SK-N-SH (cell line): Measurements from ENCODE around the gene CFAP74. TPM values are rescaled to one million over a fixed set of nuclear protein-coding genes. Genes with fewer than 3 reads are reported as not detected.

Experiments
- CTCF ChIA-PET: fragments of 300-600, 350-600 bp; formaldehyde crosslinking; extraction: SDS; loops from one replicate; lab custom pipeline; 2021; lab: Yijun Ruan, JAX
- POLR2A ChIA-PET: fragments of 350-600 bp; sonication (Branson Sonifier 250); formaldehyde crosslinking; extraction: SDS; loops from one replicate; lab custom pipeline; 2020; ENCODE audit warnings: antibody characterized with exemption, inconsistent platforms; lab: Yijun Ruan, JAX
- DNase-seq: peaks from one replicate; pipeline ENCODE4 v3.0.0; 2012
- H2AFZ ChIP-seq: fragments of 200-600 bp; sonication (generic); 2 replicates; pipeline ENCODE4 v1.8.1; 2016; ENCODE audit warnings: antibody characterized with exemption, mild to moderate bottlenecking, low read depth
- H3F3A ChIP-seq: fragments of 200-600 bp; sonication (generic); replicated peaks from 2 replicates; pipeline ENCODE3; 2016; ENCODE audit warnings: antibody characterized with exemption, mild to moderate bottlenecking; ENCODE audit not compliant: insufficient read depth
- H3K27ac ChIP-seq, 2 experiments: fragments of 200-500 bp in 1 of 2; fragments of 200-600 bp in 1 of 2; sonication (Bioruptor generic) in 1 of 2; sonication (generic), shearing (Covaris generic) in 1 of 2; 2 replicates each; pipeline versions ENCODE4 v1.5.1 to v1.6.1; 2014 to 2016; ENCODE audit warnings: low read depth in 2 of 2, inconsistent platforms in 1 of 2, low read length in 1 of 2, mild to moderate bottlenecking in 1 of 2, mixed read lengths in 1 of 2
- H3K27me3 ChIP-seq: fragments of 200-600 bp; sonication (generic), shearing (Covaris generic); 2 replicates; pipeline ENCODE4 v1.6.1; 2016; ENCODE audit warnings: mixed run types; ENCODE audit not compliant: insufficient read depth
- H3K36me3 ChIP-seq, 2 experiments: fragments of 200-500 bp in 1 of 2; fragments of 200-600 bp in 1 of 2; sonication (Bioruptor generic) in 1 of 2; sonication (generic) in 1 of 2; replicated peaks in 1 of 2; 2 replicates each; pipeline versions ENCODE3 to v1.5.1; 2014 to 2016; ENCODE audit warnings: low read length in 1 of 2, mild to moderate bottlenecking in 1 of 2; ENCODE audit not compliant: insufficient read depth in 2 of 2, control insufficient read depth in 1 of 2
- H3K4me1 ChIP-seq, 2 experiments: fragments of 200-500 bp in 1 of 2; fragments of 200-600 bp in 1 of 2; sonication (Bioruptor generic) in 1 of 2; sonication (generic), shearing (Covaris generic) in 1 of 2; 2 replicates each; pipeline versions ENCODE4 v1.5.1 to v1.6.1; 2014 to 2016; ENCODE audit warnings: low read depth in 1 of 2, low read length in 1 of 2, mixed run types in 1 of 2; ENCODE audit not compliant: insufficient read depth in 2 of 2, control insufficient read depth in 1 of 2
- H3K4me2 ChIP-seq: fragments of 200-600 bp; sonication (generic), shearing (Covaris generic); 2 replicates; pipeline ENCODE4 v1.6.1; 2017; ENCODE audit warnings: mixed run types
- H3K4me3 ChIP-seq, 2 experiments: fragments of 200-500 bp in 1 of 2; fragments of 200-600 bp in 1 of 2; sonication (Bioruptor generic) in 1 of 2; sonication (generic), shearing (Covaris generic) in 1 of 2; 2 replicates each; pipeline versions ENCODE4 v1.5.1 to v1.8.1; 2014 to 2016; ENCODE audit warnings: low read depth in 2 of 2, inconsistent platforms in 1 of 2, low read length in 1 of 2, mild to moderate bottlenecking in 1 of 2, mixed read lengths in 1 of 2, moderate library complexity in 1 of 2
- H3K79me2 ChIP-seq: fragments of 200-600 bp; sonication (generic); 2 replicates; pipeline ENCODE4 v1.8.1; 2017; ENCODE audit warnings: mild to moderate bottlenecking; ENCODE audit not compliant: insufficient read depth
- H3K9ac ChIP-seq: fragments of 200-600 bp; sonication (generic); 2 replicates; pipeline ENCODE4 v1.6.1; 2017; ENCODE audit warnings: mixed run types
- H3K9me2 ChIP-seq: fragments of 200-600 bp; sonication (generic); 2 replicates; pipeline ENCODE4 v1.6.1; 2017; ENCODE audit warnings: mixed run types
- H3K9me3 ChIP-seq: fragments of 200-600 bp; sonication (generic); 2 replicates; pipeline ENCODE4 v1.6.1; 2017; ENCODE audit warnings: mixed run types, mild to moderate bottlenecking, moderate library complexity
- H4K20me1 ChIP-seq: fragments of 200-600 bp; sonication (generic); 2 replicates; pipeline ENCODE4 v1.6.1; 2017; ENCODE audit warnings: mild to moderate bottlenecking, mixed run types; ENCODE audit not compliant: insufficient read depth
- CHD2 ChIP-seq: fragments of 150-350 bp; IDR thresholded peaks from 2 replicates; pipeline ENCODE4 v1.6.1; 2018; ENCODE audit warnings: low read length; ENCODE audit not compliant: partially characterized antibody
- ELF1 ChIP-seq: IDR thresholded peaks from 2 replicates; pipeline ENCODE4 v1.4.0; 2012
- FOSL2 ChIP-seq: IDR thresholded peaks from 2 replicates; pipeline ENCODE4 v1.4.0; 2012; ENCODE audit warnings: low read depth, mild to moderate bottlenecking, moderate library complexity, borderline replicate concordance
- FOXJ3 ChIP-seq: sonication (generic); formaldehyde crosslinking; IDR thresholded peaks from 2 replicates; pipeline ENCODE4 v1.5.1; 2020; ENCODE audit warnings: mild to moderate bottlenecking, missing genetic modification reagents
- FOXM1 ChIP-seq: IDR thresholded peaks from 2 replicates; pipeline ENCODE4 v1.4.0; 2012; ENCODE audit warnings: low read depth, mild to moderate bottlenecking
- GABPA ChIP-seq: IDR thresholded peaks from 2 replicates; pipeline ENCODE4 v1.4.0; 2012; ENCODE audit warnings: low read depth, mild to moderate bottlenecking
- GATA2 ChIP-seq: sonication (generic); formaldehyde crosslinking; IDR thresholded peaks from 2 replicates; pipeline ENCODE4 v1.5.0; 2020; ENCODE audit warnings: mild to moderate bottlenecking, missing genetic modification reagents
- MAX ChIP-seq: IDR thresholded peaks from 2 replicates; pipeline ENCODE4 v1.4.0; 2012; ENCODE audit warnings: low read depth
- MEF2A ChIP-seq: IDR thresholded peaks from 2 replicates; pipeline ENCODE4 v1.4.0; 2012; ENCODE audit warnings: low read depth, borderline replicate concordance
- NFIC ChIP-seq: IDR thresholded peaks from 2 replicates; pipeline ENCODE4 v1.4.0; 2012; ENCODE audit warnings: borderline replicate concordance
- NRF1 ChIP-seq: IDR thresholded peaks from 2 replicates; pipeline ENCODE4 v1.6.1; 2012; ENCODE audit warnings: low read depth, mild to moderate bottlenecking, low read length
- POLR2AphosphoS5 ChIP-seq: IDR thresholded peaks from 2 replicates; pipeline ENCODE4 v1.6.1; 2012; ENCODE audit warnings: low read depth, low read length
- RXRA ChIP-seq: IDR thresholded peaks from 2 replicates; pipeline ENCODE4 v1.4.0; 2012; ENCODE audit warnings: low read depth, mild to moderate bottlenecking, borderline replicate concordance
- SMC3 ChIP-seq: IDR thresholded peaks from 2 replicates; pipeline ENCODE4 v1.6.1; 2012; ENCODE audit warnings: low read depth, low read length, improper control_type of control experiment
- TCF12 ChIP-seq: IDR thresholded peaks from 2 replicates; pipeline ENCODE4 v1.4.0; 2012
- TEAD4 ChIP-seq: IDR thresholded peaks from 2 replicates; pipeline ENCODE4 v1.4.0; 2012; ENCODE audit warnings: mild to moderate bottlenecking, borderline replicate concordance; ENCODE audit not compliant: insufficient read depth
- USF1 ChIP-seq: IDR thresholded peaks from 2 replicates; pipeline ENCODE4 v1.4.0; 2012; ENCODE audit warnings: low read depth, borderline replicate concordance
- WGBS: methylation state at CpG from one replicate; pipeline ENCODE4 v1.1.6; 2017; ENCODE audit warnings: low lambda C conversion rate; 5-methylcytosine and 5-hydroxymethylcytosine counted together
- polyA plus RNA-seq, 3 experiments: library from polyadenylated mRNA; depleted of rRNA; stranded (reverse); fragments of >200 nt; gene quantifications; 2 replicates each; pipeline ENCODE4 v1.2.3, GENCODE V29; 2012
- TF ChIP-seq, protein P1 (sequence below): fragments of 200-600 bp; sonication (generic); IDR thresholded peaks from 2 replicates; pipeline ENCODE4 v1.6.1; 2017; ENCODE audit warnings: antibody characterized with exemption, mild to moderate bottlenecking, moderate library complexity
- TF ChIP-seq, protein P2 (sequence below): fragments of 150-350 bp; IDR thresholded peaks from 2 replicates; pipeline ENCODE4 v1.6.1; 2017; ENCODE audit warnings: antibody characterized with exemption, low read length, low read depth, borderline replicate concordance
- TF ChIP-seq, protein P3 (sequence below): IDR thresholded peaks from 2 replicates; pipeline ENCODE4; 2012

CFAP74 gene
- polyA plus RNA-seq, 1 of the 3 experiments (the other 2 are of a cell fraction): not detected

GRCh38 chr1:2036287-2036686 lies 32.7 kb upstream of the CFAP74 start:
- H3K4me3 ChIP-seq: no peak overlapping the region
- peaks cover 0 to 21% of the 10 kb centered on the region in 2 experiments; a peak in 1 of 4 replicates for H3K4me1 ChIP-seq
- WGBS: 67% methylated on average over 10 of the region's 15 CpGs
- no peak overlapping the region for H3K9ac ChIP-seq
- no peaks in the 10 kb centered on the region for H3K79me2 ChIP-seq
- H4K20me1 ChIP-seq: no peaks in the 10 kb centered on the region
- TF ChIP-seq POLR2AphosphoS5 (no peak), FOXJ3 (CRISPR knock-in tag) (no peak), MAX (no peak), TEAD4 (no peak), ELF1 (no peak), RXRA (no peak), NRF1 (no peak), USF1 (no peak)
- TF ChIP-seq, protein P1, sequence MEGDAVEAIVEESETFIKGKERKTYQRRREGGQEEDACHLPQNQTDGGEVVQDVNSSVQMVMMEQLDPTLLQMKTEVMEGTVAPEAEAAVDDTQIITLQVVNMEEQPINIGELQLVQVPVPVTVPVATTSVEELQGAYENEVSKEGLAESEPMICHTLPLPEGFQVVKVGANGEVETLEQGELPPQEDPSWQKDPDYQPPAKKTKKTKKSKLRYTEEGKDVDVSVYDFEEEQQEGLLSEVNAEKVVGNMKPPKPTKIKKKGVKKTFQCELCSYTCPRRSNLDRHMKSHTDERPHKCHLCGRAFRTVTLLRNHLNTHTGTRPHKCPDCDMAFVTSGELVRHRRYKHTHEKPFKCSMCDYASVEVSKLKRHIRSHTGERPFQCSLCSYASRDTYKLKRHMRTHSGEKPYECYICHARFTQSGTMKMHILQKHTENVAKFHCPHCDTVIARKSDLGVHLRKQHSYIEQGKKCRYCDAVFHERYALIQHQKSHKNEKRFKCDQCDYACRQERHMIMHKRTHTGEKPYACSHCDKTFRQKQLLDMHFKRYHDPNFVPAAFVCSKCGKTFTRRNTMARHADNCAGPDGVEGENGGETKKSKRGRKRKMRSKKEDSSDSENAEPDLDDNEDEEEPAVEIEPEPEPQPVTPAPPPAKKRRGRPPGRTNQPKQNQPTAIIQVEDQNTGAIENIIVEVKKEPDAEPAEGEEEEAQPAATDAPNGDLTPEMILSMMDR: no peak
- TF ChIP-seq, all 33 proteins: peak for 0
- POLR2A ChIA-PET: no interaction called here
- Histone ChIP-seq H3K27me3 (no peaks in the 10 kb centered on the region), H3K9me3 (no peaks in the 10 kb centered on the region), H3K27ac (no peak overlapping the region), H3K9me2 (no peaks in the 10 kb centered on the region), H3F3A (no peaks in the 10 kb centered on the region), H3K4me2 (no peak overlapping the region), H3K36me3 (no peaks in the 10 kb centered on the region), H2AFZ (no peak overlapping the region)
- CTCF ChIA-PET: interaction anchor here (1.2 to 10.7 kb wide), 4 partner anchors 10 to 92 kb away, joined by 3 to 138 read pairs (median 6); partner anchors contain the start of gene GABRD
- DNase-seq: no peak

DNA sequence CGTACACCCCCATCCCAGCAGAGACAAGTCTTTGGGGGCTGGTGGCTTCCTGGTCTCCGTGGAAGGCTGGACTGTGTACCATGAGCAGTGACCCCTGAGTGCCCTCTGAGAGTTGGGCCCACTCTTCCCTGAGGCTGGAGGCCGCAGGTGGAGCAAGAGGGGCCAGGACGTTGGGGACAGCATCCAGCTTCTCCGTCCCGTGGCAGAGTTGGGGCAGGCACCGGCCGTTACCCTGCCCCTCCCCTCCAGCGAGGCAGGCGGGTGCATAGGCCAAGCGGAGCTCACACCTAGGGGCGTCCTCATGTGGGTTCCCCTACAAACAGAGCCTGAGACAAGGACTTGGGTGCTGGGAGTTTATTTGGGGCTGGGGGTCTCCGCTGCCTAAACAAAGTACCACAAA lies 29.6 kb upstream of the CFAP74 start:
- no peaks in the 10 kb centered on the region for H3F3A ChIP-seq
- no peak for DNase-seq
- no peaks in the 10 kb centered on the region for H3K9me2 ChIP-seq
- H3K27me3 ChIP-seq: no peaks in the 10 kb centered on the region
- ChIA-PET CTCF (interaction anchor here (1.0 to 10.7 kb wide), 5 partner anchors 11 to 141 kb away, joined by 6 to 138 read pairs (median 8); no protein-coding TSS in a partner anchor), POLR2A (interaction anchor here (0.5 to 1.1 kb wide), 2 partner anchors 12 to 212 kb away, joined by 3 read pairs; no protein-coding TSS in a partner anchor)
- H3K27ac ChIP-seq: no peak overlapping the region; a peak in 1 of 4 replicates
- no peaks in the 10 kb centered on the region for H3K79me2 ChIP-seq
- peaks cover 0 to 21% of the 10 kb centered on the region in 2 experiments; a peak in 1 of 4 replicates for H3K4me1 ChIP-seq
- H3K9me3 ChIP-seq: no peaks in the 10 kb centered on the region
- no peak overlapping the region for H3K4me2 ChIP-seq
- no peaks in the 10 kb centered on the region for H3K36me3 ChIP-seq
- H3K9ac ChIP-seq: no peak overlapping the region
- 44% methylated on average over 6 of the region's 13 CpGs for WGBS
- H3K4me3 ChIP-seq: no peak overlapping the region
- H4K20me1 ChIP-seq: no peaks in the 10 kb centered on the region
- H2AFZ ChIP-seq: no peak overlapping the region
- TF ChIP-seq SMC3: no peak
- no peak for TF ChIP-seq CHD2
- no peak for TF ChIP-seq GATA2 (CRISPR knock-in tag)
- TF ChIP-seq ELF1: no peak
- no peak for TF ChIP-seq FOXJ3 (CRISPR knock-in tag)
- TF ChIP-seq, protein P2, sequence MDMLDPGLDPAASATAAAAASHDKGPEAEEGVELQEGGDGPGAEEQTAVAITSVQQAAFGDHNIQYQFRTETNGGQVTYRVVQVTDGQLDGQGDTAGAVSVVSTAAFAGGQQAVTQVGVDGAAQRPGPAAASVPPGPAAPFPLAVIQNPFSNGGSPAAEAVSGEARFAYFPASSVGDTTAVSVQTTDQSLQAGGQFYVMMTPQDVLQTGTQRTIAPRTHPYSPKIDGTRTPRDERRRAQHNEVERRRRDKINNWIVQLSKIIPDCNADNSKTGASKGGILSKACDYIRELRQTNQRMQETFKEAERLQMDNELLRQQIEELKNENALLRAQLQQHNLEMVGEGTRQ: no peak
- no peak for TF ChIP-seq FOXM1
- TF ChIP-seq FOSL2: no peak
- TF ChIP-seq, protein P3, sequence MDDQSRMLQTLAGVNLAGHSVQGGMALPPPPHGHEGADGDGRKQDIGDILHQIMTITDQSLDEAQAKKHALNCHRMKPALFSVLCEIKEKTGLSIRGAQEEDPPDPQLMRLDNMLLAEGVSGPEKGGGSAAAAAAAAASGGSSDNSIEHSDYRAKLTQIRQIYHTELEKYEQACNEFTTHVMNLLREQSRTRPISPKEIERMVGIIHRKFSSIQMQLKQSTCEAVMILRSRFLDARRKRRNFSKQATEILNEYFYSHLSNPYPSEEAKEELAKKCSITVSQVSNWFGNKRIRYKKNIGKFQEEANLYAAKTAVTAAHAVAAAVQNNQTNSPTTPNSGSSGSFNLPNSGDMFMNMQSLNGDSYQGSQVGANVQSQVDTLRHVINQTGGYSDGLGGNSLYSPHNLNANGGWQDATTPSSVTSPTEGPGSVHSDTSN: no peak
- TF ChIP-seq, protein P1: no peak
- TF ChIP-seq GABPA: no peak
- no peak for TF ChIP-seq TCF12
- no peak for TF ChIP-seq MEF2A
- TF ChIP-seq NFIC: no peak
- TF ChIP-seq TEAD4: no peak
